Hematopoietic multipotent progenitor cell treated with erythropoietin and hydrocortisone succinate and interleukin-3 and kit ligand, for 17 days (in vitro differentiated cells): ENCODE data around the gene ODAD2.

Source experiments
- DNase-seq: peaks from one replicate; pipeline ENCODE4 v3.0.0-alpha.2; 2015; ENCODE audit warnings: low spot score

ODAD2 gene

DNA sequence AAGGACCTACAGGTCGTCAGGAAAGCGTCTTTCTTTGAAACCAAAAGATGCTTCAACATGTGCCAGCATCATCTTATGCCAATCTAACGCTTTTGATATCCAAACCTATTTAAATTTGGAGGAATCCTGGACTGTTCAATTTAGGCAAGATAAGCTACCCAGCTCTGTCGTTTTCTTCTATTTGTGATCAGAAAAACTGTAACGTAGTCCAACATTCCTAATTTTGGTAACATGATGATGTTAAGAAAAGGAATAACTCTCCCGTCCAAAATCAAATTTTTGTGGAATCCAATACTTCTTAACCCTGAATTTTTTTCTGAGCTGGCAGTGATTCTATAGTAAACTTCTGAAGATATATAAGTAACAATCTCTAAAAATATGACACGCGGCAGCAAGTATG lies 160.0 kb downstream of the ODAD2 start:
- no peak for DNase-seq

DNA sequence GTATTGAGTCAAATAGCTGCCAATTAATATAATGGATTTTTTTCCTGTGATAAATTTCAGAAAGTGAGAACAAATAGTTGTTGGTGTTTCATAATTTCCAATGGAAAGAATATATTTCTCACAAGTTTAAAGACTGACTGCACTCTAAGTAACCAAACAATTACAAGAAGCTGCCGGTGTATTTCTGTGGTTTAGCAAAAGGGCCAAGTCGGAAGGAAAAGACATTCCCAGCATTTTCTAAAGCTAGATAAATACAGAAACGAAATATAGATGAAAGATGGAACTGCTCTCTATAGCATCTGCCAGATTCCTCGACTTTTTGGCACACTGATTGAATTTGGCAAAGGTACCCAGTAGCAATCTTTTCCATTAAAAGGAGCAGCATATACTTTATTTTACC lies 160.5 kb downstream of the ODAD2 start:
- no peak for DNase-seq

DNA sequence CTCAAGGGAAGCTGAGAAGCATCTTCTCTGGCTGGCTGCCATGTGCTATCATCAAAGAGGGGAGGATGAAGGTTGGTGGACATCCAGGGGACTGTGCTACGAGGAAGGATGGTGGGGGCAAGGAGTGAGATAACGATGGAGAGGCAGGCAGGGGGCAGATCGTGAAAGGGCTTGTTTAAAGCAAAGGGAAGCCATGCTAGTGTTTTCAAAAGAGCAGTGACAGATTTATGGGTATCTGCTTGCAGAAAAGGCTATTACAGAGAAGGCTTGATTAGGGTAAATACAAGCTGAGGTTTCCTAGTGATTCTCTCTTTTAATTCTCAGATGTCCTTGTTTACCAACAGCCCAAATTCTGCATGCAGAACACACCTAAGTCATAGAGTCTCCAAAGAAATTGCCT lies 164.4 kb downstream of the ODAD2 start:
- DNase-seq: no peak

DNA sequence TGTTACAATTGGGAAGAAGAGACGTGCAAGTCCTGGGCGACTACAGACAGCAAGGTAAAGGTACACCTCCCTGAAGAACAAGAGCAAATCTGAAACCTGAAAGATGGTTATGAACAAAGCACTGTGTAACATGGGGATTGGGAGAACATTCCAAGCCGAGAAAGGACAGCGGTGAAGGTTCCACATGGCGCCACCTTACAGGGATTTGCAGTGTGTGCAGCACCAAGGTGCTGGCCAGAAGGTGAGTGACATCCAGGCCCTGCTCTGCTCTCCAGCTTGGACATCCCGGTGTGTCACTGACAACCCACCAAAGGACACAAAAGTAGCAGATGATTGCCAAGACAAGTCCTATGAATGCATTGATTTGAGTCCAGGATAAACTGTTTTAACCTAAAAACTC lies 165.1 kb downstream of the ODAD2 start:
- DNase-seq: no peak

DNA sequence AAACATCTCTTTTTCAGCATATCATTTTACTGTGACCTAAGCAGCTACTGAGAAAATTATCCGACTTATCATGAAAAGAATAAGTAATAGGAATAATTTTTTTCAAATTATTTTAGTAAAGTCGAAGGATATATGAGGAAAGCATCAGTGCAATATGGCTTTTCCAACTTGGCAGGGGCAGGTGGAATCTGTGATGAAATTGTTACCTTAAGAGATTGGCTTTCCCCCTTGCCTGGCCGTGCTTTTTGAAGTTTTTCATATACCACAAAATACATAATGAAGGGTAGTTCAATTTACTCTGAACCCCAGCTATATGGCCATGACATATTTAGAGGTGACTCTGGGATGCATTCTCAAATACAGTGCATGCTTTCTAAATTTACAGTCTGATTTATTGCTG lies 166.1 kb downstream of the ODAD2 start:
- no peak for DNase-seq

DNA sequence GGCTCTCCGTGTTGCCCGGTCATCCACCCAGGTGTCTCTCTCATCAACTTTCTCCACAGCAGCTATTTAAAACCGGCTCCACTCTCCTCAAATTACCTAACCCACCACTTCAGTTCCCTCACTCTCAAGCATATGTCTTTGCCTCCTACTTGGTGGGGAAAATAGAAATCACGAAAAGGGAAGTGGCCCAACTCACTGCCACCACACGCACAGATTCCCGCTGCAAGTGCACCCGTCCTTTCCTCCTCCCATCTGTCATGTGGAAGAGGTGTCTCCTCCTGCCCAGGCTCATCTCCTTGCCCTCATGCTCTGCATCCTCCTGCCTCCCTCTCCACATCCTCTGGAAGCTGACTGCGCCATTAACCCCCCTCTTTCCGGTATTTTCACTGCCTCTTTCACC lies 172.5 kb downstream of the ODAD2 start:
- DNase-seq: no peak

DNA sequence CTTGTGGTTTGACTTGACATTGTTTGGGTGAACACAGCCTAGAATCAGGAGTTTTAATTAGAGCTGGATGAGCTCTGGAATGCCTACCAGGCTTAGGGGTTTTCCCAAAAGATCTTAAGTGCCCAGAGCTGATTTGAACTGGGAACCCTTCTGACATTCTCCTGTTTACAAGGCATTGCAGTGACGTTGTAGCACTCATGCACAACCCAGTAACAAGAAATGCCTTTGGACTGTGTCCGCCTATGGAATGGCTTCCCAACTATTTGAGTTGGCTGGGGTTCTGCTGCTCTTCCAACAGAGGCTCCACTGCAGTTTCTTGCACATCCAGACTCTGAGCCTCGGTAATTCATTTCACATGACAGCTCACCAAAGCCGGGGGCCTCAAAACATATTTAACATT lies 176.6 kb downstream of the ODAD2 start:
- DNase-seq: no peak

DNA sequence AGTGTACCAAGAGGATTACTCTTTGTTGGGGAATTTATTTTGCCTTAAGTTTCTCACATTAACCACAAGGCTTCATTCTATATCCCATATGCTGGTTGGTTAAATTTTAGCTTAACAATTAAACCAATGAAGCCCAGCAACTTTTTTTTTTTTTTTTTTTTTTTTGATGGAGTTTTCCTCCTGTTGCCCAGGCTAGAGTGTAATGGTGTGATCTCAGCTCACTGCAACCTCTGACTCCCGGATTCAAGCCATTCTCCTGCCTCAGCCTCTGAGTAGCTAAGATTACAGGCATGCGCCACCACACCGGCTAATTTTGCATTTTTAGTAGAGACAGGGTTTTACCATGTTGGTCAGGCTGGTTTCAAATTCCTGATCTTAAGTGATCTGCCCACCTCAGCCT lies 178.2 kb downstream of the ODAD2 start:
- no peak for DNase-seq

DNA sequence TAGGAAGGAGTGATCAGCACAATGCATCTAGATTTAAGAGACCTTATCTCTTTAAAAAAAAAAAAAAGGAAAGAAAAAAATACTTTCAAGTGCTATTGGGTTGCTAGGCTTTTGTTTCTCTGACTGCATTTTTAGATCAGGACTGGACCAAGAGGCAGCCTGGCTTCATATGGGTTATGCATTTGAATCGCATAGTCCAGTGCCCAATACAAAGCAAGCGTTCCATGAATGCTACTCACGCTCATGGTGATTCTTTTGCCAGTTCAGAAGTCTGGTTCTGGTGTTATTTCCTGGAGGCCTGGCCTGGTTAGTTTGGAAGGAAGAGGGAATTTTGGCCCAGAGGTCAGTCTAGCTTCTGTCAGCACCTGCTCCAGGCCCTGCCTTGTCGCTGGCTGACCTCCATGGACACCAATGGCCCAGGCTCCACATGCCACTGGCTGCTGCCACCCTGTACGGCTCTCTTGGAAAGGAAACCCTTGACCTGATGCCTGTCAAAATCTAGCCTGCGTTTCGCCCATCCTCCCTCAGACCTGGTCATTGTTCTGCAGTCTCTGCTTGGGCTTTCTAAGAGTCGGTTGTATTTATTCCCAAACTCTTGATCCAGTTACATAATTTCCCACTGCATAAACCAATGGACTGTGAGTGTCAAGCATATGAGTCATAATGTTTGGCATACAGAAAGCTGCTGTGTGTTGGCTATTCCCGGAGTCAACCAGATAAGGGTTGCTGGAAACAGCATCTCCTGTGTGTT lies 178.9 kb downstream of the ODAD2 start:
- DNase-seq: no peak

DNA sequence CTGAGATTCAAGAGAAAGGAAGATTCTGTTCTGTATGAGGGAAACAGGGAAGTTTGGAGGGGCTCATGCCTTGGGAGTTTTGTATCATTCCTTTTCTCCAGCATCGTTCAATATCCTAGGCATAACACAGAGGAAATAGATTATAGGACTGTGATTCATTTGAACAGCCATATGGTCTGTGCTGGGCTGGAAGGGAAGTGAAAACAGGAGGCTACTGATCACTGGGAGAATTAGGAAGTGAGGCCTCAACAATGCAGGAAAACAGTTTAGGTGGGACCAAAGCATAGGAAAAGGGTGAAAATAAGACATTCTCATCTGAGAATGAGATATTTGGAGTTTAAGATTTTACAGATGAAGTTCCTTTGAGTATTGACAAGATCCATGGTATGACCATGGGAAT lies 182.6 kb downstream of the ODAD2 start:
- no peak for DNase-seq

DNA sequence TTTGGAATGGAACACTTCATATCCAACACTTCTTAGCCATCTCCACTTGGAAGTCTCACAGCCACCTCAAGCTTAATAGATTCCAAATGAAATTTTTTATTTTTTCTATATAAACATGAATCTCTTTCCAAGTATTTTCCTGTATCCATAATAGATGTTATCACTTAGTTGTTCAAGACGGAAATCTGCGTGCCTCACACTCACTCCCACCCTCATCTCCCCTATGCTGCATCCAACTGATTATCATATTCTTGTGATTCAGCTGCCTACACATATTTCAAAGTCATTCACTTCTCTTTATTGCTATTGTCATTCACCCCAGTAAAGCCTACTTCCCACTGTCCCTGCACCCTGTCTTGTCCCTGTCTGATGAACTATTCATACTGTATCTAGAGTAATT lies 183.0 kb downstream of the ODAD2 start:
- DNase-seq: no peak

DNA sequence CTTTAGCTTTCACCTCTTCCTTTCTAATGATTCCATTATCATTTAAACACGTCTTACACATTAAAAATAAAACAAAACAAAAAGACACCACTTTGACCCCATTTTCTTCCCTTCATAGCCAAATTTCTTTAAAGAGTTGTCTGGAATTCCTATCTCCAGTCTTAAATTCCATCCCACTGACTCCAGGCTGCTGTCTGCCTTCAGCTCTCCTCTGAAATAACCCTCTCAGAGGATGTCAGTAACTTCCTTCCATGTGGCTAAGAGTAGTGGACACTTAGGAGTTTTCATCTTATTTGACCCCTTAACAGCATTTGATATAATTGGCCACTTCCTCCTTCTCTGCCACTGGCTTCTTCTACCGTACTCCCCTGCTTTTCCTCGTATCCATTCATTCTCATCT lies 183.6 kb downstream of the ODAD2 start:
- DNase-seq: no peak

DNA sequence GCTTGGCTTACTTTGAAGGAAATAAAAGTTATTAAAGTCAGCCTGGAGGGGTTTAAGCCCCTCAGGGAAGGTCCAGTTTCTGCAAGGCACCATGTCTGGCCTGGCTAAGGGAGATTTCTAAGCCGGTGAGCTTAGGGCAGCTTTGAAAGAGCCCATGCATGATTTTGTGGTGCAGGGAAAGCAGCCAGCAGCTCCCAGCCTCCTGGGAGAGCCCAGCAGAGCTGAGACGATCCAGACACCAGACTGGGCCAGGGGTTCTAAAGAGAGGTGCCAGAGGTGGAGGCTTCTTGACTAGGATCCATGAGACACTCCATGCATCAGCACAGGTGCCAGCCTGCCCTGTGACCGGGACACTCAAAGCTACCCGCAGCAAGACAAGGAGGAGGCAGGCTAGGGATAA lies 193.7 kb downstream of the ODAD2 start:
- no peak for DNase-seq

DNA sequence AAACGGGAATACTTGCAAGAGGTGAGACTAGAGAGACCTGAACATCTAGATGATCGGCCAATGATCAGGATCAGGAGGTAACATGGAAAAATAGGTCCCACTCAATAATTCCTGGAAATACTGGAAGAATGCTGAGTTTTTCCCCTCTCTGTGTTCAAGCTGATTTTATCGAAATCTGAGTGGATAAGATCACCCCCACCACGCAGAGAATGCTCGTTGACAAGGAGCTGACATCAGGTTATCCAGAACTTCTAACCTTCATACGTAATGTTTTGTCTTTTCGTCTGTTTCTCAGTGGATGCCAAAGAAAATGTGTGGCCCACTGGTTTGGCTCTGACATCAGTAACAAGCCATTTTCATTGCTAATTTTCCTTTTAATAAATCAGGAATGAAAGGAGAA lies 194.7 kb downstream of the ODAD2 start:
- DNase-seq: no peak

DNA sequence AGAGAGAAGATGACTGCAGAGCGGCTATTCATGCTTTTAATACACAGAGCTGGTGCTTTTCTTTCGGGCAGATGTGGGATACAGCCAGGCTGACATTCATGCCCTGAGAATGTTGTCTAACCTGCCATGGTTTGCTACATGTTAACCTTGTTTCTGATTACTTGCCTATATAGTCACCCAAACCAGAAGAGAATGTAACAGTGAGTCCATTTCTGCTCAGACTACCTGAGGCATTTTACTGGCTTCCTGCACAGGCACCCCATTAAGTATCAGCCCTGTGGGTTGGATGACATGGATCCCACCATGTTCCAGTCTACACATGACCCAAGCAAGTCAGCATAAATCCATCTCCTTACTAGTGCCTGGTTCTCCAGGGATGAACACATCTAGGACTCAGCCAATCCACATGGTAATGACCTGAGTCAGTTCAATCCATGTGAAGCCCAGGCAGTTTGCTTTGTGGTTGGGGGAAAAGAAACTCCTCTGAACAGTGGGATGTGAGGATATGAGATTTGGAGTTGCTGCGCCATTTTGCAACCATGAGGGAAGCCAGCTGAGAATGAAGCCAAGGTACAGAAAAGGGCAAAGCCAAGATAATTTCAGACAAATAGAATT lies 197.6 kb downstream of the ODAD2 start:
- no peak for DNase-seq

DNA sequence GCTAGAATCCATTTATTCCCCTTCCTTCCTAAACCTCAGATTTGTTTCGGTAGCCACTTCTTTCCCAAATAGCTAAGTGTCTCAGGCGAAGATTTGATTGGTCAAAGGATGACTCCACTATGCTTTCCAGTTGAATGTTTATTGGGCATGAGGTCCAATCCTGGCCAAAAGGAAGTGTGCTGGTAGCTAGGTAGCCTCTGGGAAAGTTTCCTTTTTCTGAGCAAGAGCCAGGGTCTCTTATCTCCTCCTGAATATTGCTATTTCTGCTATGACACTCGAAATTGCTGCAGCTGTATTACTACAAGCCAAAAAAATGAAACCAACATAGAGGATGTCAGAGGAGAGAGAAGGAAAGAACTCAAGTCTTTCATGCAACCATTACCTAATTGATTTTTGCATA lies 199.8 kb downstream of the ODAD2 start:
- no peak for DNase-seq

DNA sequence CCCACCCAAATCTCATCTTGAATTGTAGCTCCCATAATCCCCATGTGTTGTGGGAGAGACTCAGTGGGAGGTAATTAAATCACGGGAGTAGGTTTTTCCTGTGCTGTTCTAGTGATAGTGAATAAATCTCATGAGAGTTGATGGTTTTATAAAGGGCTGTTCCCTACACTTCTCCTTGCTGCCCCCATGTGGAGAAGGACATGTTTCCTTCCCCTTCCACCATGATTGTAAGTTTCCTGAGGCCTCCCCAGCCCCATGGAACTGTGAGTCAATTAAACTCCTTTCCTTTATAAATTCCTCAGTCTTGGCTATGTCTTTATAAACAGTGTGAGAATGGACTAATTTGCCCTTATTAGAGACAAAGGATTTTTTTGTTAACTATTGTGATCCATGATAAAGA lies 204.7 kb downstream of the ODAD2 start:
- DNase-seq: no peak

DNA sequence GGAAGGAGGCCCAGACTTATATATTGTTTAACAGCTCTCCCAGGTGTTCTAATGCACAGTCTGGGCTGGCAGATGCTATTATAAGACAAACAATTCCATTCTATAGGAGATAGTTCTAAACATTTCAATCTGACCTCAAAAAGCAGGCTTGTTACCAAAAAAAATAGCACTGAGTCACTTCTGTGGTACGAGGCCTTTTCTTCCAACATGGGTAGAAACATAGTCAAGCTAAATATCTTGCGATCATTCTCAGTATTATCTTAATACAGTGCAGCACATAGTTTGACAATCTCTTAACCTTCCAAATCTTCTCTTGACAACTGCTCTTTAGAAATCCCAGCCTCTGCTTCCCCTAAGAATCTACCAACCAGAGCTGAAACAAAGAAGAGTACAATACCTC lies 206.7 kb downstream of the ODAD2 start:
- DNase-seq: no peak

DNA sequence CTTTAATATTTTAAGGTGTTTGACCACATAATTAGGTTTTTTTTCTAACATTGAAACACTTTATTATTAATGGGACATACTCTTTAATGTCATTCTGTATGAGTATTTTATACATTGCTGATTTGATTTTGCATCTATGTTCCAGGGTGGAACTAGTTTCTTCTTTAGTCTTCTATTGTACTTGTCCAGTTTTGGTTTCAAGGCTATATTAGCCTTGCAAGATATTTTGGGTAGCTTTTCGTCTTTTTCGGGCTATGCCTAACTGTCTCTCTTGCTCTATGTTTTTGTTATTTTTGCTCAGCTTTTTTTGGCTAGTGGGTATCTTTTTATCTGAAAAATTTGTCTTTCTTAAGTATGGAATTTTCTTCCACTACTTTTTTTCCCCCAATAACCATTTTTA lies 214.6 kb downstream of the ODAD2 start:
- no peak for DNase-seq

DNA sequence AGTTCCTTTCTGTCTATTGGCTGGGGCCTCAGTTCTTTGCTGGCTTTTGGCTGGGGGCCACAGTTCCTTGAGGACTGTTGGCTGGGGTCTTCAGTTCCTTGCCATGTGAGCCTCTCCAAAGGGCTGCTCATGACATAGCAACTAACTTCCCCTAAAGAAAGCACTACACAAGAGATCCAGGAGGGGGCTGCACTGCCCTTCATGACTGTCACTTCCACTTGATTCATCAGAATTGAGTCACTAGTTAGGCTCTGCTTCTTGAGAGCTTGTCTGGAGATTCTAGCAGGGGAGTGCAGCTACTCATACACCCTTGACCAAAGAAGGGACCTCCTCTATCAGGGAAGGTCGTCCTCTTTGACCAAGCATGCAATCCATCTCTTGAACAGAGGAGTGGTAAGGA lies 215.2 kb downstream of the ODAD2 start:
- DNase-seq: no peak

DNA sequence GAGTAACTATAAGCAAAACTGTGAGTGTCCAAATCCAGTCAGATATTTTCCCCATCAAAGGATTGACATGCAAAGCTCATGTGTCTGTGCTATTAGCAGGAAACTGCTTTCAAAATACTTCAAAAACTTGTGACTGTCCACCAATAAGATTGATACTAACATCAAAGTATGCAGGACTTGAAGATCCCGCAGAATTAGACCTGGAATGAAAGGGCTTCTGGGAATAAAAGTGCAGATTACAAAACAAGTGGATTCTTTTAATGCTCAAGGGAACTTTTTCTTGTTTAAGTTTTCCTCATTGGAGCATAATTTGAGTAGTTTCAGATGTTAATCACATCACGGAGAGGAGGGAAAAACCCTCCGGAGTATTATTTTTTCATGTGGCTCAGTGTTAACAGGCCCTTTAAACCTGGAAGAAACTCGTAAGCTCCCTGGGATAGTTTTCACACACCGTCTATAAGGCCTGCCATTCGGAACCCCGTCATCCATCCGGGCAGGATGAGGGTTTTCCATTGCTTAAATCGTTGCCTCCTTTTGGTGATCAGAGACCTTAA lies 219.3 kb downstream of the ODAD2 start:
- DNase-seq: no peak

DNA sequence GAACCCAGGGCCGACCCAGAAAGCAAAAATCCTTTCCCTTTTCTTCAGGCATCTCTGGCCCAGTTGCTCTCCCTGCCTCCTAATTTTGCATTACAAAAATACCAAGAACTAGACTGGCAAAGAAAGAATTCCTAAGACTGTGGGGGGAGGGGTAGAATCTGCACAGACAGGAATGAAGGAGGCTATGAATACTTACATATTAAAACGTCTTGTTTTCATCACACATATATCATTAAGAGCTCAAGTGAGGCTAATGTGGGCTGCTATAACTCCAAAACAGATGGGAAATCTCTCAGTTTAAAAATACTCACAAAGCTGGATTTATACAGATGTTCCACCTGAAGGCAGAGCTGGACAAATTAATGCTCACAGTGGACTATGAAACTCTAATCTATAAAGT lies 224.0 kb downstream of the ODAD2 start:
- no peak for DNase-seq

DNA sequence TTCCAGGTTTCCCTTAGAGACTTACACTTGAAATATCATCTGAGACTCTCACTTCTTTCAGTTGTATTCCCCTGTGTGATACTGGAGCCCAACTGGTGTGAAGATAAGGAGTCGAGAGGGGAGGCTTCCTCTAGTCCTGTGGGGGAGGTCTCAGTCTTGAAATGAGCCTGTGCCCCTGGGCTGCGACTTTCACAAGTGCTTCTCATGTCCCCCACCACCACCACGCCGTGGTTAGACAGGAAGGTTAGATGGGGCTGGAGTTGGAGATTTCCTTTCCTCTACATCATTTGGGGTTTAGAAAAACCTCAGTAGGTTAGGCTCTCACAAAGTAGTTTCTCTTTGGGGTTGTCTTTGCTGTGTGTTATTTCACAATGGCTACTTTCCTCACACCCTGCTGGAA lies 227.6 kb downstream of the ODAD2 start:
- DNase-seq: no peak

DNA sequence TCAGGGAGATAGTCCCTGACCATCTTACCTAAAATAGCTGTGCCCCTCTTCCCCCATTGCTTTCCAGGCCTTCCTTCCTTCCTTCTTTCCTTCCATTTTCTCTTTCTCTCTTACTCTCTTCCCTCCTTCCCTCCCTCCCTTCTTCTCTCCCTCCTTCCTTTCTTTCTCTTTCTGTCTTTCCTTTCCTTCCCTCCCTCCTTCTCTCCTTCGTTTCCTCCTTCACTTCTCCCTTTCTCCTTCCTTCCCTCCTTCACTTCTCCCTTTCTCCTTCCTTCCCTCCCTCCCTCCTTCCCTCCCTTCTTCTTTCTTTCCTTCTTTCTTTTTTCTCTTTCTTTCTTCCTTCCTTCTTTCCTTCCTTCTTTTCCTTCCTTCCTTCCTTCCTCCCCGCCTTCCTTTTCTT lies 228.7 kb downstream of the ODAD2 start:
- no peak for DNase-seq
